A549 (cell line): ENCODE data around the gene ARHGAP26. TPM values are rescaled to one million over a fixed set of nuclear protein-coding genes. Genes with fewer than 3 reads are reported as not detected.

ENCODE experiments used
- ATAC-seq, 2 experiments: fragments of 200-7000 bp in 1 of 2; fragments of >200 bp in 1 of 2; cut with Nextera tagmentation in 1 of 2; cut with Tn5 transposase in 1 of 2; 3 replicates each; pipeline versions ENCODE4 v1.8.0 to v1.9.1; 2018 to 2020; ENCODE audit warnings: mild to moderate bottlenecking in 1 of 2, moderate library complexity in 1 of 2
- CTCF ChIA-PET: fragments of 300-600 bp; sonication (Branson Sonifier 250); formaldehyde crosslinking; extraction: SDS; loops from one replicate; lab custom pipeline; 2021; ENCODE audit warnings: antibody characterized with exemption, inconsistent platforms; lab: Yijun Ruan, JAX
- POLR2A ChIA-PET: fragments of 350-600 bp; formaldehyde crosslinking; extraction: SDS; loops from one replicate; lab custom pipeline; 2021; ENCODE audit warnings: antibody characterized with exemption, inconsistent platforms; lab: Yijun Ruan, JAX
- DNase-seq, 2 experiments: peaks; one replicate each; pipeline versions ENCODE4 v3.0.0 to v3.0.0-alpha.2; 2011 to 2016; ENCODE audit warnings: low read depth in 1 of 2, low spot score in 1 of 2
- FAIRE-seq: peaks from 2 replicates; lab custom pipeline; 2011; peaks lifted over from hg19 to GRCh38; lab: Jason Lieb, UNC
- H3K27ac ChIP-seq, 2 experiments: fragments of >200 bp; sonication (Bioruptor Twin); formaldehyde crosslinking; 3 replicates each; pipeline ENCODE4 v1.5.1; 2016 to 2017
- H3K4me1 ChIP-seq: fragments of >200 bp; sonication (Bioruptor Twin); formaldehyde crosslinking; 3 replicates; pipeline ENCODE4 v1.6.1; 2016
- H3K4me2 ChIP-seq: fragments of >200 bp; sonication (Bioruptor Twin); formaldehyde crosslinking; 3 replicates; pipeline ENCODE4 v1.6.1; 2016
- H3K4me3 ChIP-seq: fragments of >200 bp; sonication (Bioruptor Twin); formaldehyde crosslinking; 3 replicates; pipeline ENCODE4 v1.5.1; 2016
- H3K9me3 ChIP-seq: fragments of >200 bp; sonication (Bioruptor Twin); formaldehyde crosslinking; 3 replicates; pipeline ENCODE4 v1.6.1; 2016
- ATOH8 ChIP-seq: fragments of 250-450 bp; sonication (Bioruptor Pico); IDR thresholded peaks from 2 replicates; pipeline ENCODE4 v1.5.0; 2020; ENCODE audit warnings: low read depth, mild to moderate bottlenecking, moderate library complexity
- BHLHE40 ChIP-seq: IDR thresholded peaks from 2 replicates; pipeline ENCODE4 v1.6.1; 2012; ENCODE audit warnings: low read depth, low read length, inconsistent platforms
- CBX2 ChIP-seq: fragments of 200-600 bp; sonication (generic); IDR thresholded peaks from 2 replicates; pipeline ENCODE4 v1.6.1; 2016; ENCODE audit warnings: low read depth, mild to moderate bottlenecking, borderline replicate concordance
- CEBPB ChIP-seq, 2 experiments: fragments of >200 bp in 1 of 2; sonication (Bioruptor Twin) in 1 of 2; formaldehyde crosslinking in 1 of 2; IDR thresholded peaks; 2 replicates each; pipeline ENCODE4 v1.6.1; 2012 to 2016
- CHD4 ChIP-seq: fragments of 200-600 bp; sonication (generic); IDR thresholded peaks from 2 replicates; pipeline ENCODE4 v1.6.1; 2016; ENCODE audit warnings: antibody characterized with exemption, mild to moderate bottlenecking, borderline replicate concordance
- EP300 ChIP-seq, 2 experiments: fragments of >200 bp; sonication (Bioruptor Twin); formaldehyde crosslinking; IDR thresholded peaks; 2 replicates in 1 of 2; 3 replicates in 1 of 2; pipeline ENCODE4 v1.6.1; 2016 to 2017
- FOXS1 ChIP-seq: fragments of 250-450 bp; sonication (Bioruptor Pico); IDR thresholded peaks from 2 replicates; pipeline ENCODE4 v1.5.0; 2020; ENCODE audit warnings: mild to moderate bottlenecking, moderate library complexity
- GATA3 ChIP-seq: IDR thresholded peaks from 2 replicates; pipeline ENCODE4 v1.6.1; 2012; ENCODE audit warnings: borderline replicate concordance
- HES2 ChIP-seq: fragments of >200 bp; sonication (Bioruptor Twin); formaldehyde crosslinking; IDR thresholded peaks from 2 replicates; pipeline ENCODE4 v1.6.1; 2016
- HEYL ChIP-seq: fragments of 250-450 bp; sonication (Bioruptor Pico); IDR thresholded peaks from 2 replicates; pipeline ENCODE4 v1.8.0; 2021; ENCODE audit warnings: mild to moderate bottlenecking, moderate library complexity
- HMGXB4 ChIP-seq: fragments of 250-450 bp; sonication (Bioruptor Pico); IDR thresholded peaks from 2 replicates; pipeline ENCODE4 v1.5.0; 2021; ENCODE audit warnings: mild to moderate bottlenecking, moderate library complexity, borderline replicate concordance
- JUN ChIP-seq, 2 experiments: fragments of >200 bp; sonication (Bioruptor Twin); formaldehyde crosslinking; IDR thresholded peaks; 2 replicates in 1 of 2; 3 replicates in 1 of 2; pipeline ENCODE4 v1.6.1; 2016 to 2017
- JUNB ChIP-seq: fragments of >200 bp; sonication (Bioruptor Twin); formaldehyde crosslinking; IDR thresholded peaks from 2 replicates; pipeline ENCODE4 v1.6.1; 2016
- MAX ChIP-seq: IDR thresholded peaks from 2 replicates; pipeline ENCODE4 v1.6.1; 2012
- MAZ ChIP-seq: fragments of 150-350 bp; IDR thresholded peaks from 2 replicates; pipeline ENCODE4 v1.6.1; 2014; ENCODE audit warnings: antibody characterized with exemption, low read depth, low read length, borderline replicate concordance
- PBX3 ChIP-seq: IDR thresholded peaks from 2 replicates; pipeline ENCODE4 v1.6.1; 2012
- POLR2A ChIP-seq: IDR thresholded peaks from 2 replicates; pipeline ENCODE4 v1.6.1; 2012; ENCODE audit warnings: mild to moderate bottlenecking, low read length
- POLR2AphosphoS2 ChIP-seq: conservative IDR thresholded peaks from 2 replicates; pipeline ENCODE4 v1.6.1; 2012; ENCODE audit warnings: low read length, improper control_type of control experiment, inconsistent platforms
- RAD21 ChIP-seq, 2 experiments: fragments of >200 bp in 1 of 2; sonication (Bioruptor Twin) in 1 of 2; formaldehyde crosslinking in 1 of 2; IDR thresholded peaks in 1 of 2; conservative IDR thresholded peaks in 1 of 2; 2 replicates in 1 of 2; 3 replicates in 1 of 2; pipeline ENCODE4 v1.6.1; 2012 to 2018; ENCODE audit warnings: inconsistent platforms in 1 of 2
- REST ChIP-seq: fragments of 200-600 bp; sonication (generic); IDR thresholded peaks from 2 replicates; pipeline ENCODE4 v1.6.1; 2016; ENCODE audit warnings: antibody characterized with exemption, mild to moderate bottlenecking, moderate library complexity
- RFX5 ChIP-seq: fragments of 450-650 bp; IDR thresholded peaks from 2 replicates; pipeline ENCODE4 v1.7.1; 2014; ENCODE audit warnings: antibody characterized with exemption, mild to moderate bottlenecking, moderate library complexity
- SMC3 ChIP-seq: fragments of >200 bp; sonication (Bioruptor Twin); formaldehyde crosslinking; IDR thresholded peaks from 3 replicates; pipeline ENCODE4 v1.6.1; 2018; ENCODE audit warnings: inconsistent platforms
- SREBF2 ChIP-seq: fragments of 450-650 bp; IDR thresholded peaks from 2 replicates; pipeline ENCODE4 v1.6.1; 2014; ENCODE audit warnings: mild to moderate bottlenecking, moderate library complexity
- TP53 ChIP-seq: fragments of 250-450 bp; sonication (Bioruptor Pico); IDR thresholded peaks from 2 replicates; pipeline ENCODE4 v1.5.0; 2021; ENCODE audit warnings: mild to moderate bottlenecking, moderate library complexity
- ZFP36 ChIP-seq: fragments of 450-650 bp; IDR thresholded peaks from 2 replicates; pipeline ENCODE4 v1.6.1; 2014; ENCODE audit warnings: borderline replicate concordance; ENCODE audit not compliant: partially characterized antibody
- WGBS: methylation state at CpG from one replicate; pipeline ENCODE4 v1.1.6; 2017; ENCODE audit errors: missing lambda C conversion rate; 5-methylcytosine and 5-hydroxymethylcytosine counted together
- polyA plus RNA-seq, 4 experiments: library from polyadenylated mRNA; depleted of rRNA in 3 of 4; stranded (reverse); fragments of >200 nt; fragmentation: RNase III in 1 of 4; extraction: RNeasy Plus Mini Kit Qiagen cat#74134 plus additional on column Dnase treatment in 1 of 4; gene quantifications; 2 replicates in 3 of 4; 3 replicates in 1 of 4; pipeline ENCODE4 v1.2.3, GENCODE V29; 2011 to 2017

Gene ARHGAP26
- polyA plus RNA-seq, 2 of the 4 experiments (the other 2 are of a cell fraction): 6.6 to 19.1 TPM

GRCh38 chr5:143243103-143243502, 472.9 kb downstream of the ARHGAP26 start:
- WGBS: 81% methylated on average over 6 of the region's 6 CpGs
- DNase-seq (no peak), FAIRE-seq (no peak), ATAC-seq (no peak)
- ChIA-PET POLR2A (no interaction called here), CTCF (no interaction called here)
- no peak overlapping the region for H3K4me3 ChIP-seq
- peak overlapping the region; percentile 88 to 92 for H3K27ac ChIP-seq
- H3K4me1 ChIP-seq: peaks cover 72% of the 10 kb centered on the region
- no peaks in the 10 kb centered on the region for H3K9me3 ChIP-seq
- TF ChIP-seq CBX2 (no peak), EP300 (IDR thresholded peaks at IDR 0.05) (no peak), MAX (peak; percentile 37; the same call in 1 of the 2 replicates), CHD4 (no peak), ATOH8 (CRISPR knock-in tag) (0 out of 2 replicates have a peak, but pooled peaks have one; percentile 26), BHLHE40 (no peak), SREBF2 (no peak)
- peak overlapping the region; percentile 83 for H3K4me2 ChIP-seq

GRCh38 chr5:143244000-143244736, 474.0 kb downstream of the ARHGAP26 start:
- WGBS: under 1% methylated on average over 16 of the region's 16 CpGs
- peak; percentile 95 for FAIRE-seq
- H3K4me1 ChIP-seq: peaks cover 82% of the 10 kb centered on the region
- TF ChIP-seq JUN (IDR thresholded peaks at IDR 0.05): peak; percentile 41 to 72; a peak in 2 of 5 replicates
- TF ChIP-seq HMGXB4 (CRISPR knock-in tag): no peak
- TF ChIP-seq CEBPB (IDR thresholded peaks at IDR 0.05): peak in 1 of 2 experiments; percentile 32; a peak in 1 of 4 replicates
- TF ChIP-seq RFX5: no peak
- TF ChIP-seq MAX: peak; percentile 62
- TF ChIP-seq ZFP36: no peak
- TF ChIP-seq MAZ: no peak
- peak; percentile 52; the same call in 1 of the 2 replicates for TF ChIP-seq ATOH8 (CRISPR knock-in tag)
- TF ChIP-seq REST: no peak
- TF ChIP-seq FOXS1 (CRISPR knock-in tag): 0 out of 2 replicates have a peak, but pooled peaks have one; percentile 12
- no peak for TF ChIP-seq POLR2AphosphoS2
- TF ChIP-seq TP53 (CRISPR knock-in tag): no peak; the same call in 1 of the 2 replicates
- TF ChIP-seq CHD4: no peak
- peak; percentile 36; the same call in 1 of the 3 replicates for TF ChIP-seq SMC3
- no peak for TF ChIP-seq PBX3
- TF ChIP-seq EP300 (IDR thresholded peaks at IDR 0.05): peak; percentile 41 to 53; a peak in 2 of 5 replicates
- TF ChIP-seq RAD21 (conservative IDR thresholded peaks at IDR 0.05 in 1 of 2, IDR thresholded peaks at IDR 0.05 in 1 of 2): peak; percentile 36 to 51; a peak in 3 of 5 replicates
- 0 out of 2 replicates have a peak, but pooled peaks have one; percentile 11 for TF ChIP-seq POLR2A
- TF ChIP-seq JUNB: peak; percentile 74
- no peak for TF ChIP-seq HEYL
- TF ChIP-seq GATA3: peak; percentile 84
- TF ChIP-seq HES2: no peak

More at GRCh38 chr5:143244000-143244736, 474.0 kb downstream of the ARHGAP26 start:
- H3K4me2 ChIP-seq: peak overlapping the region; percentile 83
- ChIA-PET CTCF (interaction anchor here (0.7 to 1.0 kb wide), 4 partner anchors 22 to 142 kb away, joined by 3 read pairs; no protein-coding TSS in a partner anchor), POLR2A (interaction anchor here (0.5 to 2.1 kb wide), 4 partner anchors 10 to 160 kb away, joined by 3 to 9 read pairs (median 5); partner anchors contain the start of gene NR3C1)
- H3K4me3 ChIP-seq: peak overlapping the region; percentile 23
- H3K9me3 ChIP-seq: no peaks in the 10 kb centered on the region
- DNase-seq: peak; percentile 81 to 92
- ATAC-seq: peak; percentile 72 to 76
- H3K27ac ChIP-seq: peak overlapping the region; percentile 88 to 92
